ENCODE results near the gene CSF1R.

DNA sequence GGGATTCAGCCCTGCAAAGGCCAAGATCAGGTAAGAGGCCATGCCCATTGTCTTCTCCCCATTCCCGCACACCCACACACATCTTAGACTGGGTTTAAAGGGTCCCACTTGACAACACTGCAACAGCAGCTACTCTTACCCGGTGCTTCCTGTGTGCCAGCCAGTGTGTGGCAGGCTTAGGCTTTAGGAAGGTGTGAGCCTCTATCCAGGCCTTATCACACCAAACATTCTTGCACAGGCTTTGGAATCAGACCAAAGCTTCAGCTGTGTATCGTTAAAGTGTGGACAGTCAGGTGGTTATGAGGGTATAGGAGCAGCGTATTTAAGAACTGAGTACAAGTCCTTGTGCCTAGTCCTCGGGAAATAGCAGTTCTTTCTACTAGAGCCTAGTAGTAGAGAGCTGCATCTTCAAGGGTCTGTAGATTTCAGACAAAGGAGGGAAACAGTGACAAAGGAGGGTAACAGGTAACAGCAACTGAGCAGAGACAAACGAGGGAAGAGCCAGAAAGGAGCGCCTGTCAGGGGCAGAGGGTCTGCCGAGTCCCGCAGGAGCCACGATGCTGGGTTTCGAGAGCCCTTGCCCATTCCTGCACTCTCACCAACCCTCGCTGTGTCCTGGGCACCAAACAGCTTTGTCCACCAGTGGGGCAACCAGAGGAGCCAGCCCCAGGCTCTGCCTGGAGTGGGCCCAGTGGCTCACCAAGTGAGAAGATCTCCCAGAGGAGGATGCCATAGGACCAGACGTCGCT, 30.9 kb downstream of the CSF1R start:
- TF ChIP-seq CTCF (tag by site-specific recombination; IDR thresholded peaks at IDR 0.05) (no peak), ZNF138 (tag by site-specific recombination; IDR thresholded peaks at IDR 0.05; ENCODE audit: borderline replicate concordance) (no peak), GLI4 (tag by site-specific recombination; IDR thresholded peaks at IDR 0.05) (no peak), ZNF280C (tag by site-specific recombination; IDR thresholded peaks at IDR 0.05) (no peak), KLF10 (tag by site-specific recombination; IDR thresholded peaks at IDR 0.05) (no peak), KLF9 (tag by site-specific recombination; IDR thresholded peaks at IDR 0.05; ENCODE audit: low read depth) (no peak), GLI2 (tag by site-specific recombination; IDR thresholded peaks at IDR 0.05; ENCODE audit: borderline replicate concordance, low read depth) (no peak), ZSCAN5A (tag by site-specific recombination; IDR thresholded peaks at IDR 0.05) (no peak), ZNF837 (tag by site-specific recombination; IDR thresholded peaks at IDR 0.05) (no peak), SETDB1 (IDR thresholded peaks at IDR 0.05; ENCODE audit: insufficient read length, low read length) (no peak)
- TF ChIP-seq, protein P1, sequence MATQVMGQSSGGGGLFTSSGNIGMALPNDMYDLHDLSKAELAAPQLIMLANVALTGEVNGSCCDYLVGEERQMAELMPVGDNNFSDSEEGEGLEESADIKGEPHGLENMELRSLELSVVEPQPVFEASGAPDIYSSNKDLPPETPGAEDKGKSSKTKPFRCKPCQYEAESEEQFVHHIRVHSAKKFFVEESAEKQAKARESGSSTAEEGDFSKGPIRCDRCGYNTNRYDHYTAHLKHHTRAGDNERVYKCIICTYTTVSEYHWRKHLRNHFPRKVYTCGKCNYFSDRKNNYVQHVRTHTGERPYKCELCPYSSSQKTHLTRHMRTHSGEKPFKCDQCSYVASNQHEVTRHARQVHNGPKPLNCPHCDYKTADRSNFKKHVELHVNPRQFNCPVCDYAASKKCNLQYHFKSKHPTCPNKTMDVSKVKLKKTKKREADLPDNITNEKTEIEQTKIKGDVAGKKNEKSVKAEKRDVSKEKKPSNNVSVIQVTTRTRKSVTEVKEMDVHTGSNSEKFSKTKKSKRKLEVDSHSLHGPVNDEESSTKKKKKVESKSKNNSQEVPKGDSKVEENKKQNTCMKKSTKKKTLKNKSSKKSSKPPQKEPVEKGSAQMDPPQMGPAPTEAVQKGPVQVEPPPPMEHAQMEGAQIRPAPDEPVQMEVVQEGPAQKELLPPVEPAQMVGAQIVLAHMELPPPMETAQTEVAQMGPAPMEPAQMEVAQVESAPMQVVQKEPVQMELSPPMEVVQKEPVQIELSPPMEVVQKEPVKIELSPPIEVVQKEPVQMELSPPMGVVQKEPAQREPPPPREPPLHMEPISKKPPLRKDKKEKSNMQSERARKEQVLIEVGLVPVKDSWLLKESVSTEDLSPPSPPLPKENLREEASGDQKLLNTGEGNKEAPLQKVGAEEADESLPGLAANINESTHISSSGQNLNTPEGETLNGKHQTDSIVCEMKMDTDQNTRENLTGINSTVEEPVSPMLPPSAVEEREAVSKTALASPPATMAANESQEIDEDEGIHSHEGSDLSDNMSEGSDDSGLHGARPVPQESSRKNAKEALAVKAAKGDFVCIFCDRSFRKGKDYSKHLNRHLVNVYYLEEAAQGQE (tag by site-specific recombination; IDR thresholded peaks at IDR 0.05): no peak
- TF ChIP-seq, protein P2, sequence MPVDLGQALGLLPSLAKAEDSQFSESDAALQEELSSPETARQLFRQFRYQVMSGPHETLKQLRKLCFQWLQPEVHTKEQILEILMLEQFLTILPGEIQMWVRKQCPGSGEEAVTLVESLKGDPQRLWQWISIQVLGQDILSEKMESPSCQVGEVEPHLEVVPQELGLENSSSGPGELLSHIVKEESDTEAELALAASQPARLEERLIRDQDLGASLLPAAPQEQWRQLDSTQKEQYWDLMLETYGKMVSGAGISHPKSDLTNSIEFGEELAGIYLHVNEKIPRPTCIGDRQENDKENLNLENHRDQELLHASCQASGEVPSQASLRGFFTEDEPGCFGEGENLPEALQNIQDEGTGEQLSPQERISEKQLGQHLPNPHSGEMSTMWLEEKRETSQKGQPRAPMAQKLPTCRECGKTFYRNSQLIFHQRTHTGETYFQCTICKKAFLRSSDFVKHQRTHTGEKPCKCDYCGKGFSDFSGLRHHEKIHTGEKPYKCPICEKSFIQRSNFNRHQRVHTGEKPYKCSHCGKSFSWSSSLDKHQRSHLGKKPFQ (tag by site-specific recombination; IDR thresholded peaks at IDR 0.05): no peak

All from HEK293 (cell line).